ENCODE results near the gene LRMDA. TPM values are rescaled to one million over a fixed set of nuclear protein-coding genes. Genes with fewer than 3 reads are reported as not detected.

LRMDA gene
- total and polyA plus RNA-seq, 2 of the 4 experiments (the other 2 are of a cell fraction) = 0.07 TPM; not detected in 1

DNA sequence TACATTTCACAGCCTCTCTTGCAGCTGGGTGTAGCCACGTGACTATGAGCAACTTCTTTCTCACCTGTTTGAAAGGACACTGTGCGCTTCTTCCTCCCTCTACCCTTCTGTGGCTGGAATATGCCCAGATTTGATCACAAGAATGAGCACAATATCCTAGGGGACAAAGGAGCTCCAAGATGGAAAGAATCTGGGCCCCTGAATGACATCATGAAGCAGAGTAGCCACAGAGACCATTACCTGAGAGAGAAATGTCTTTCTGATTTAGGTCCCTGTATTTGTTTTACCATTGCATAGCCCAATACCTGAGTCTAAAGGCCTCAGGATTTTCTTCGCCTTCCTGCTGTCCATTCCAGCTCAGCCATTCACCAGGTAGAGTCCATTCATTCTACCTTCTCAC lies 45.3 kb upstream of the LRMDA start:
- no peak overlapping the region for H3K4me2 ChIP-seq (ENCODE audit: low read depth, low read length)
- no peak overlapping the region for H2AK9ac ChIP-seq (replicated peaks; ENCODE audit: low read depth, low read length, poor library complexity)
- H3K9me1 ChIP-seq (ENCODE audit: insufficient read depth, low read length) = peaks cover 2% of the 10 kb centered on the region
- in situ Hi-C loops (cut with MboI; ENCODE audit: low sequenced_read_pairs) = no loop called here
- no peak overlapping the region for H4K8ac ChIP-seq (ENCODE audit: low read depth in 2 of 2, low read length in 2 of 2)
- no peaks in the 10 kb centered on the region; the same call in 1 of the 2 replicates for H3K36me3 ChIP-seq (ENCODE audit: control insufficient read depth, insufficient read depth, low read length)
- ATAC-seq (ENCODE audit: low read depth) (no peak), DNase-seq (no peak)
- CTCF ChIA-PET = interaction anchor here (0.6 to 0.7 kb wide), 4 partner anchors 10 to 1527 kb away, joined by 3 to 6 read pairs (median 4); no protein-coding TSS in a partner anchor
- no peak overlapping the region for H3K4me3 ChIP-seq (ENCODE audit: insufficient read depth, low read depth, low read length)
- H2BK20ac ChIP-seq (ENCODE audit: low read depth, low read length) = no peak overlapping the region
- H3K9ac ChIP-seq (ENCODE audit: low read depth, low read length) = no peak overlapping the region
- no TSS peak for BruUV-seq (replicated peaks)
- peaks cover 10% of the 10 kb centered on the region for H3K9me3 ChIP-seq (ENCODE audit: control insufficient read depth, insufficient read depth, low read length)
- H3K4me1 ChIP-seq (ENCODE audit: control insufficient read depth, insufficient read depth, low read length) = peaks cover 6% of the 10 kb centered on the region; the same call in 1 of the 2 replicates
- H3K79me1 ChIP-seq (ENCODE audit: low read depth in 1 of 2, low read length in 2 of 2) = no peaks in the 10 kb centered on the region
- 100% methylated on average over 1 of the region's 3 CpGs; no CpG with 5 or more reads in 1 of the 2 experiments for WGBS, 2 experiments (ENCODE audit: extremely low coverage in 2 of 2, insufficient read length in 1 of 2)
- dilution Hi-C loops (cut with HindIII; ENCODE audit: low sequenced_read_pairs, unreplicated experiment) = no loop called here
- intact Hi-C loops (cut with micrococcal nuclease) = no loop called here
- H2BK15ac ChIP-seq (ENCODE audit: low read depth, low read length) = no peak overlapping the region
- no peak overlapping the region for H3K23ac ChIP-seq (ENCODE audit: low read depth, low read length)
- no peak overlapping the region for H3K4ac ChIP-seq (ENCODE audit: low read depth, low read length)
- no peak overlapping the region for H3K56ac ChIP-seq (ENCODE audit: extremely low read depth, insufficient read depth, low read length)
- no peak overlapping the region for H3K27ac ChIP-seq (ENCODE audit: insufficient read depth, low read length)
- H3K18ac ChIP-seq (ENCODE audit: low read depth, low read length) = no peak overlapping the region
- no peak overlapping the region for H4K91ac ChIP-seq (ENCODE audit: insufficient read depth, low read depth, low read length)
- no peak overlapping the region for H2BK5ac ChIP-seq (ENCODE audit: low read depth, low read length, poor library complexity, severe bottlenecking)
- H4K5ac ChIP-seq (ENCODE audit: low read depth, low read length) = no peak overlapping the region
- H2BK120ac ChIP-seq (ENCODE audit: low read depth, low read length) = no peak overlapping the region
- H3K27me3 ChIP-seq (ENCODE audit: control insufficient read depth, insufficient read depth, low read length) = no peaks in the 10 kb centered on the region
- no peak overlapping the region for H2AFZ ChIP-seq (replicated peaks; ENCODE audit: low read length, poor library complexity)
- no peak overlapping the region for H2AK5ac ChIP-seq (ENCODE audit: low read depth, low read length)
- POLR2A ChIA-PET (ENCODE audit: unreplicated experiment) = no interaction called here
- no peak overlapping the region for H3K14ac ChIP-seq (replicated peaks; ENCODE audit: low read depth, low read length)
- TF ChIP-seq RAD21 (IDR thresholded peaks at IDR 0.05; ENCODE audit: low read length) (no peak), NFE2L2 (IDR thresholded peaks at IDR 0.05; ENCODE audit: low read depth, low read length) (no peak), CHD1 (IDR thresholded peaks at IDR 0.05; ENCODE audit: low read depth, low read length) (no peak), MXI1 (IDR thresholded peaks at IDR 0.05; ENCODE audit: borderline replicate concordance, low read depth, low read length) (no peak), MAZ (IDR thresholded peaks at IDR 0.05; ENCODE audit: borderline replicate concordance, low read depth, low read length) (no peak), CTCF (conservative IDR thresholded peaks at IDR 0.05; ENCODE audit: low read depth, low read length) (no peak), USF2 (IDR thresholded peaks at IDR 0.05; ENCODE audit: low read depth, low read length) (no peak), MAFK (IDR thresholded peaks at IDR 0.05; ENCODE audit: low read depth, low read length) (no peak), CEBPB (IDR thresholded peaks at IDR 0.05; ENCODE audit: low read depth, low read length) (no peak), RFX5 (IDR thresholded peaks at IDR 0.05; ENCODE audit: low read depth, low read length) (no peak), BHLHE40 (IDR thresholded peaks at IDR 0.05; ENCODE audit: low read depth, low read length) (no peak)
- TF ChIP-seq, protein P1, sequence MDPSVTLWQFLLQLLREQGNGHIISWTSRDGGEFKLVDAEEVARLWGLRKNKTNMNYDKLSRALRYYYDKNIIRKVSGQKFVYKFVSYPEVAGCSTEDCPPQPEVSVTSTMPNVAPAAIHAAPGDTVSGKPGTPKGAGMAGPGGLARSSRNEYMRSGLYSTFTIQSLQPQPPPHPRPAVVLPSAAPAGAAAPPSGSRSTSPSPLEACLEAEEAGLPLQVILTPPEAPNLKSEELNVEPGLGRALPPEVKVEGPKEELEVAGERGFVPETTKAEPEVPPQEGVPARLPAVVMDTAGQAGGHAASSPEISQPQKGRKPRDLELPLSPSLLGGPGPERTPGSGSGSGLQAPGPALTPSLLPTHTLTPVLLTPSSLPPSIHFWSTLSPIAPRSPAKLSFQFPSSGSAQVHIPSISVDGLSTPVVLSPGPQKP (IDR thresholded peaks at IDR 0.05; ENCODE audit: borderline replicate concordance, low read depth, low read length) = no peak
- H4K20me1 ChIP-seq (ENCODE audit: insufficient read depth, low read length) = no peaks in the 10 kb centered on the region

Measured in IMR-90 (cell line).